K562 (cell line): ENCODE measurements around the gene DEFB114. TPM values are rescaled to one million over a fixed set of nuclear protein-coding genes. Genes with fewer than 3 reads are reported as not detected.

Experiments
- ATAC-seq: fragments of 200-7000 bp; cut with Tn5 transposase; 3 replicates; pipeline ENCODE4 v1.9.1; 2020; ENCODE audit warnings: moderate library complexity
- BruUV-seq: library from RNA; stranded (reverse); fragments of 400-500 nt; replicated peaks from 2 replicates; lab custom pipeline; 2021; lab: Mats Ljungman, UMichigan
- CTCF ChIA-PET: fragments of 300-600 bp; formaldehyde crosslinking; extraction: SDS; loops from one replicate; lab custom pipeline; 2021; ENCODE audit warnings: low intra/inter-chr PET ratio; lab: Yijun Ruan, JAX
- POLR2A ChIA-PET: fragments of 300-600, 350-650 bp; sonication (Branson Sonifier 250); formaldehyde crosslinking; extraction: SDS; loops from one replicate; lab custom pipeline; 2021; ENCODE audit warnings: antibody characterized with exemption, inconsistent platforms; lab: Yijun Ruan, JAX
- DNase-seq, 4 experiments: peaks; one replicate each; pipeline versions ENCODE4 v3.0.0 to v3.0.0-alpha.2; 2011 to 2018; ENCODE audit warnings: low spot score in 3 of 4, mixed read lengths in 3 of 4; ENCODE audit errors: extremely low read depth in 1 of 4
- FAIRE-seq: peaks from 2 replicates; lab custom pipeline; 2011; peaks lifted over from hg19 to GRCh38; lab: Jason Lieb, UNC
- H2AFZ ChIP-seq: 2 replicates; pipeline ENCODE4 v1.6.0; 2011; ENCODE audit warnings: low read depth, low read length, control low read depth, inconsistent platforms
- H3K27ac ChIP-seq: fragments of 200-600 bp; 3 replicates; pipeline ENCODE4 v1.8.0; 2011; ENCODE audit warnings: low read depth, mild to moderate bottlenecking, control low read depth, inconsistent platforms, low read length, moderate library complexity, mixed read lengths; ENCODE audit errors: extremely low read depth
- H3K27me3 ChIP-seq, 2 experiments: fragments of 300-600 bp in 1 of 2; 2 replicates in 1 of 2; 3 replicates in 1 of 2; pipeline versions ENCODE4 v1.6.0 to v1.8.0; 2011; ENCODE audit warnings: inconsistent platforms in 2 of 2, low read length in 2 of 2, mild to moderate bottlenecking in 1 of 2, mixed read lengths in 1 of 2, moderate library complexity in 1 of 2; ENCODE audit not compliant: control insufficient read depth in 2 of 2, insufficient read depth in 2 of 2
- H3K36me3 ChIP-seq: fragments of 300-600 bp; 3 replicates; pipeline ENCODE4 v1.8.0; 2011; ENCODE audit warnings: mild to moderate bottlenecking, low read length, inconsistent platforms; ENCODE audit not compliant: control insufficient read depth, insufficient read depth
- H3K4me1 ChIP-seq, 2 experiments: fragments of 200-600 bp in 1 of 2; replicated peaks in 1 of 2; 2 replicates in 1 of 2; 3 replicates in 1 of 2; pipeline versions ENCODE4 v1.5.1 to v1.8.0; 2011; ENCODE audit warnings: inconsistent platforms in 2 of 2, low read length in 2 of 2, mild to moderate bottlenecking in 1 of 2, mixed read lengths in 1 of 2, moderate library complexity in 1 of 2; ENCODE audit not compliant: control insufficient read depth in 2 of 2, insufficient read depth in 2 of 2
- H3K4me2 ChIP-seq: 2 replicates; pipeline ENCODE4 v1.6.1; 2011; ENCODE audit warnings: low read length, control low read depth, inconsistent platforms, mixed read lengths; ENCODE audit not compliant: insufficient read depth
- H3K4me3 ChIP-seq: fragments of 200-600 bp; sonication (generic), shearing (Covaris generic); 2 replicates; pipeline ENCODE4 v1.5.1; 2016; ENCODE audit warnings: control low read depth, inconsistent platforms
- H3K79me2 ChIP-seq: fragments of 200-600 bp; 3 replicates; pipeline ENCODE4 v1.8.0; 2011; ENCODE audit warnings: low read length, inconsistent platforms; ENCODE audit not compliant: control insufficient read depth, insufficient read depth
- H3K9ac ChIP-seq, 2 experiments: 2 replicates each; pipeline versions ENCODE4 v1.6.0 to v1.6.1; 2011; ENCODE audit warnings: low read depth in 2 of 2, low read length in 2 of 2, control low read depth in 1 of 2, inconsistent platforms in 1 of 2, mild to moderate bottlenecking in 1 of 2, mixed read lengths in 1 of 2; ENCODE audit not compliant: insufficient read depth in 1 of 2
- H3K9me1 ChIP-seq: one replicate; pipeline ENCODE4 v1.6.0; 2011; ENCODE audit warnings: inconsistent platforms, mild to moderate bottlenecking, low read length, moderate library complexity; ENCODE audit not compliant: control insufficient read depth, insufficient read depth
- H3K9me3 ChIP-seq: replicated peaks from 2 replicates; pipeline ENCODE4 v1.5.1; 2011; ENCODE audit warnings: low read depth, low read length, inconsistent platforms; ENCODE audit not compliant: control insufficient read depth, insufficient read depth
- H4K20me1 ChIP-seq: replicated peaks from 2 replicates; pipeline ENCODE4 v1.6.1; 2011; ENCODE audit warnings: low read length, inconsistent platforms, mixed read lengths; ENCODE audit not compliant: control insufficient read depth, insufficient read depth
- BMI1 ChIP-seq: fragments of 150-350 bp; IDR thresholded peaks from 2 replicates; pipeline ENCODE4 v1.6.1; 2014; ENCODE audit warnings: low read length
- CREB5 ChIP-seq: fragments of 250-450 bp; sonication (Bioruptor Pico); IDR thresholded peaks from 2 replicates; pipeline ENCODE4 v1.5.0; 2020; ENCODE audit warnings: mild to moderate bottlenecking
- DPF2 ChIP-seq: fragments of 450-650 bp; IDR thresholded peaks from 2 replicates; pipeline ENCODE4 v1.6.1; 2016
- E4F1 ChIP-seq: fragments of 250-450 bp; sonication (Bioruptor Pico); IDR thresholded peaks from 2 replicates; pipeline ENCODE4 v1.5.0; 2021; ENCODE audit warnings: mild to moderate bottlenecking, borderline replicate concordance
- EHMT2 ChIP-seq: fragments of 450-650 bp; IDR thresholded peaks from 2 replicates; pipeline ENCODE4 v1.6.1; 2018; ENCODE audit warnings: antibody characterized with exemption
- ILK ChIP-seq: fragments of 450-650 bp; IDR thresholded peaks from 2 replicates; pipeline ENCODE4 v1.6.1; 2016; ENCODE audit warnings: missing genetic modification characterization, low read depth, mild to moderate bottlenecking, missing compliant biosample characterization, moderate library complexity, borderline replicate concordance
- JUNB ChIP-seq: fragments of 450-650 bp; formaldehyde crosslinking; conservative IDR thresholded peaks from 2 replicates; pipeline ENCODE4 v1.4.0; 2020; ENCODE audit warnings: mild to moderate bottlenecking
- MYNN ChIP-seq, 2 experiments: sonication (generic); formaldehyde crosslinking in 1 of 2; IDR thresholded peaks; 2 replicates each; pipeline versions ENCODE4 v1.5.0 to v1.6.1; 2016 to 2020; ENCODE audit warnings: antibody characterized with exemption in 1 of 2, missing genetic modification reagents in 1 of 2
- NFATC3 ChIP-seq: fragments of 450-650 bp; IDR thresholded peaks from 2 replicates; pipeline ENCODE4 v1.6.1; 2017; ENCODE audit warnings: mild to moderate bottlenecking
- POLR2AphosphoS5 ChIP-seq: IDR thresholded peaks from 2 replicates; pipeline ENCODE4 v1.6.1; 2011; ENCODE audit warnings: mild to moderate bottlenecking, low read depth, low read length, moderate library complexity; ENCODE audit not compliant: control insufficient read depth, insufficient read depth
- PRMT5 ChIP-seq: sonication (generic); formaldehyde crosslinking; IDR thresholded peaks from 2 replicates; pipeline ENCODE4 v1.5.0; 2020; ENCODE audit warnings: missing genetic modification reagents
- TGIF2 ChIP-seq: sonication (generic); formaldehyde crosslinking; IDR thresholded peaks from 2 replicates; pipeline ENCODE4 v1.8.1; 2022; ENCODE audit warnings: mild to moderate bottlenecking, missing genetic modification reagents, moderate library complexity
- ZMIZ1 ChIP-seq, 2 experiments: fragments of 150-350 bp in 1 of 2; IDR thresholded peaks; 2 replicates each; pipeline ENCODE4 v1.6.1; 2012 to 2016; ENCODE audit warnings: low read depth in 2 of 2, low read length in 2 of 2, mild to moderate bottlenecking in 1 of 2, moderate library complexity in 1 of 2
- ZNF253 ChIP-seq: fragments of 250-450 bp; sonication (Bioruptor Pico); conservative IDR thresholded peaks from 2 replicates; pipeline ENCODE4 v1.6.1; 2021; ENCODE audit warnings: mild to moderate bottlenecking
- ZNF507 ChIP-seq: conservative IDR thresholded peaks from 2 replicates; pipeline ENCODE4 v1.6.1; 2017; ENCODE audit warnings: missing genetic modification characterization, missing compliant biosample characterization
- WGBS: fragments of 100-300 bp; shearing (Covaris generic); methylation state at CpG from one replicate; pipeline ENCODE4 v1.1.6; 2016; ENCODE audit warnings: low coverage, mixed read lengths; ENCODE audit not compliant: insufficient coverage; ENCODE audit errors: missing lambda C conversion rate; 5-methylcytosine and 5-hydroxymethylcytosine counted together
- in situ Hi-C: fragments of 300-500 bp; cut with MboI; formaldehyde crosslinking; loops from 4 replicates; pipeline ENCODE4 v1.15.0; 2018; ENCODE audit warnings: inconsistent platforms, mixed read lengths
- intact Hi-C: fragments of 100-400 bp; cut with micrococcal nuclease; formaldehyde crosslinking; loops from 2 replicates; pipeline ENCODE4 v1.14.2; 2022
- polyA plus RNA-seq, 8 experiments: library from polyadenylated mRNA; depleted of rRNA in 4 of 8; stranded (reverse) in 5 of 8; unstranded in 3 of 8; fragments of >200 nt; fragmentation: Nextera tagmentation in 2 of 8; fragmentation: Illumina TruSeq in 1 of 8; extraction: Ambion mirVana in 2 of 8; extraction: Trizol in 1 of 8; gene quantifications; 2 replicates each; pipeline versions ENCODE4 v1.2.1 to v1.2.3, GENCODE V29; 2011 to 2014; ENCODE audit warnings: inconsistent platforms in 1 of 8, missing spikeins in 1 of 8
- total RNA-seq, 7 experiments: library from RNA; depleted of rRNA in 6 of 7; stranded (reverse); fragments of >200 nt in 6 of 7; fragmentation: Illumina TruSeq in 2 of 7; extraction: Trizol in 2 of 7; gene quantifications; 2 replicates each; pipeline versions ENCODE4 v1.2.1 to v1.2.3, GENCODE V29; 2011 to 2021; ENCODE audit warnings: low replicate concordance in 1 of 7

DEFB114 gene
- total and polyA plus RNA-seq, 9 of the 15 experiments (the other 6 are each of a cell fraction or from before 2014, with no cell fraction given), result not detected

- H3K9ac ChIP-seq, result no peak overlapping the region
- H3K9me1 ChIP-seq, result no peaks in the 10 kb centered on the region
- no peaks in the 10 kb centered on the region for H3K27me3 ChIP-seq
- no peak overlapping the region for H3K4me2 ChIP-seq
- ATAC-seq (no peak), FAIRE-seq (no peak), DNase-seq (no peak)
- intact Hi-C loops (loop anchor here (5.0 kb wide), 1 partner anchor 52 kb away; no protein-coding TSS in a partner anchor), in situ Hi-C loops (no loop called here)
- H3K79me2 ChIP-seq, result no peaks in the 10 kb centered on the region
- no peak overlapping the region for H3K4me3 ChIP-seq
- H4K20me1 ChIP-seq, result no peaks in the 10 kb centered on the region
- POLR2A ChIA-PET, result interaction anchor here (0.7 kb wide), 1 partner anchor 111 kb away, joined by 3 read pairs; no protein-coding TSS in a partner anchor
- H3K4me1 ChIP-seq, result no peaks in the 10 kb centered on the region
- 12% methylated on average over 5 of the region's 5 CpGs for WGBS
- no peaks in the 10 kb centered on the region for H3K9me3 ChIP-seq
- no peak overlapping the region; the same call in 1 of the 2 replicates for H2AFZ ChIP-seq
- H3K27ac ChIP-seq, result no peak overlapping the region
- no peaks in the 10 kb centered on the region for H3K36me3 ChIP-seq
- no TSS peak for BruUV-seq
- CTCF ChIA-PET, result no interaction called here
- no peak for TF ChIP-seq JUNB
- no peak for TF ChIP-seq BMI1
- no peak for TF ChIP-seq ZNF507 (tag)
- no peak for TF ChIP-seq CREB5
- TF ChIP-seq ZNF253 (CRISPR knock-in tag), result no peak
- no peak for TF ChIP-seq POLR2AphosphoS5
- no peak for TF ChIP-seq ILK (tag)
- TF ChIP-seq NFATC3, result no peak
- no peak for TF ChIP-seq TGIF2 (CRISPR knock-in tag)
- TF ChIP-seq EHMT2, result no peak
- no peak for TF ChIP-seq ZMIZ1 (IDR thresholded peaks at IDR 0.05; ENCODE audit: low read depth in 2 of 2, low read length in 2 of 2)
- no peak for TF ChIP-seq DPF2
- TF ChIP-seq PRMT5 (CRISPR knock-in tag), result no peak
- no peak for TF ChIP-seq E4F1 (CRISPR knock-in tag)
- no peak for TF ChIP-seq MYNN (IDR thresholded peaks at IDR 0.05)
- no peak for TF ChIP-seq MYNN (CRISPR knock-in tag; IDR thresholded peaks at IDR 0.05)
These were observed 43.9 kb downstream of the DEFB114 start for GRCh38 chr6:49919935-49920644.
